Transverse colon (tissue), 4 donors: ENCODE measurements around the gene ATOH8. TPM values are rescaled to one million over a fixed set of nuclear protein-coding genes. Genes with fewer than 3 reads are reported as not detected.

ENCODE experiments used
- DNase-seq: peaks from one replicate; pipeline ENCODE4 v3.0.0-alpha.2; 2019
- H3K27ac ChIP-seq, 4 donors: fragments of 200-600 bp; sonication (generic); 2 replicates each; pipeline ENCODE4 v1.5.1; 2016 to 2018; ENCODE audit warnings: inconsistent platforms in 4 of 4
- H3K27me3 ChIP-seq: fragments of 200-600 bp; sonication (generic); 2 replicates; pipeline ENCODE4 v1.5.1; 2017; ENCODE audit warnings: inconsistent platforms
- H3K36me3 ChIP-seq, 4 donors: fragments of 200-600 bp; sonication (generic); 2 replicates each; pipeline ENCODE4 v1.5.1; 2017 to 2019; ENCODE audit warnings: inconsistent platforms in 4 of 4
- H3K4me1 ChIP-seq, 4 donors: fragments of 200-600 bp; sonication (generic); 2 replicates each; pipeline ENCODE4 v1.5.1; 2017 to 2020; ENCODE audit warnings: inconsistent platforms in 4 of 4
- H3K4me3 ChIP-seq, 4 donors: fragments of 200-600 bp; sonication (generic); 1 replicate in 1 of 4; 2 replicates in 3 of 4; pipeline versions ENCODE4 v1.5.1 to v1.6.1; 2017 to 2019; ENCODE audit warnings: inconsistent platforms in 4 of 4
- H3K9me3 ChIP-seq, 2 donors: fragments of 200-600 bp; sonication (generic); 2 replicates each; pipeline ENCODE4 v1.5.1; 2017 to 2019; ENCODE audit warnings: inconsistent platforms in 2 of 2
- EP300 ChIP-seq: sonication (generic); formaldehyde crosslinking; IDR thresholded peaks from one replicate; pipeline ENCODE4 v1.6.1; 2017; ENCODE audit warnings: antibody characterized with exemption, low read depth
- POLR2A ChIP-seq: fragments of 450-650 bp; IDR thresholded peaks from one replicate; pipeline ENCODE4 v1.6.1; 2016; ENCODE audit warnings: antibody characterized with exemption, mild to moderate bottlenecking, moderate library complexity
- POLR2AphosphoS5 ChIP-seq, 3 donors: sonication (generic); formaldehyde crosslinking; IDR thresholded peaks; one replicate each; pipeline ENCODE4 v1.6.1; 2016; ENCODE audit warnings: antibody characterized with exemption in 3 of 3
- WGBS, 2 donors: methylation state at CpG; one replicate each; pipeline ENCODE4 v1.1.5; 2018; ENCODE audit warnings: low coverage in 1 of 2; 5-methylcytosine and 5-hydroxymethylcytosine counted together
- in situ Hi-C, 4 donors: fragments of 200-750 bp; cut with MboI; loops; one replicate each; pipeline versions ENCODE4 v1.15.0 to v1.15.1; 2017; ENCODE audit warnings: low sequenced_read_pairs in 3 of 4, low pct_ligation_motif_present in 1 of 4, low pct_unique_long_range_greater_than_20kb in 1 of 4
- intact Hi-C: fragments of 100-400 bp; cut with DNase I; formaldehyde crosslinking; loops from one replicate; pipeline ENCODE4 v1.15.1; 2023; ENCODE audit warnings: low total_unique reads
- total RNA-seq, 4 donors: library from RNA; depleted of rRNA; stranded (reverse); fragments of >200 nt; gene quantifications; one replicate each; pipeline ENCODE4 v1.1.0, GENCODE V29; 2016
- TF ChIP-seq, protein P1 (sequence below), 5 experiments: fragments of 200-600 bp in 3 of 5; fragments of 450-650 bp in 2 of 5; sonication (generic) in 3 of 5; IDR thresholded peaks; 1 replicate in 2 of 5; 2 replicates in 3 of 5; pipeline ENCODE4 v1.5.1; 2016 to 2017; ENCODE audit warnings: antibody characterized with exemption in 5 of 5, inconsistent platforms in 3 of 5, mild to moderate bottlenecking in 2 of 5, moderate library complexity in 1 of 5

ATOH8 gene
- total RNA-seq, 4 donors from 2014 or later: 7.4 to 32.6 (median 14.4) TPM

- intact Hi-C loops (no loop called here), in situ Hi-C loops (no loop called here)
- TF ChIP-seq POLR2AphosphoS5 (IDR thresholded peaks at IDR 0.05) (no peak), POLR2A (no peak), EP300 (no peak)
- TF ChIP-seq, protein P1, sequence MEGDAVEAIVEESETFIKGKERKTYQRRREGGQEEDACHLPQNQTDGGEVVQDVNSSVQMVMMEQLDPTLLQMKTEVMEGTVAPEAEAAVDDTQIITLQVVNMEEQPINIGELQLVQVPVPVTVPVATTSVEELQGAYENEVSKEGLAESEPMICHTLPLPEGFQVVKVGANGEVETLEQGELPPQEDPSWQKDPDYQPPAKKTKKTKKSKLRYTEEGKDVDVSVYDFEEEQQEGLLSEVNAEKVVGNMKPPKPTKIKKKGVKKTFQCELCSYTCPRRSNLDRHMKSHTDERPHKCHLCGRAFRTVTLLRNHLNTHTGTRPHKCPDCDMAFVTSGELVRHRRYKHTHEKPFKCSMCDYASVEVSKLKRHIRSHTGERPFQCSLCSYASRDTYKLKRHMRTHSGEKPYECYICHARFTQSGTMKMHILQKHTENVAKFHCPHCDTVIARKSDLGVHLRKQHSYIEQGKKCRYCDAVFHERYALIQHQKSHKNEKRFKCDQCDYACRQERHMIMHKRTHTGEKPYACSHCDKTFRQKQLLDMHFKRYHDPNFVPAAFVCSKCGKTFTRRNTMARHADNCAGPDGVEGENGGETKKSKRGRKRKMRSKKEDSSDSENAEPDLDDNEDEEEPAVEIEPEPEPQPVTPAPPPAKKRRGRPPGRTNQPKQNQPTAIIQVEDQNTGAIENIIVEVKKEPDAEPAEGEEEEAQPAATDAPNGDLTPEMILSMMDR (IDR thresholded peaks at IDR 0.05): no peak
- H3K4me3 ChIP-seq: no peak overlapping the region
- no peak for DNase-seq
- no peaks in the 10 kb centered on the region for H3K9me3 ChIP-seq
- no peaks in the 10 kb centered on the region for H3K36me3 ChIP-seq
- H3K27me3 ChIP-seq: no peaks in the 10 kb centered on the region
- peaks cover 0 to 15% (median 9%) of the 10 kb centered on the region in 4 donors for H3K4me1 ChIP-seq
- 91% methylated on average over 14 of the region's 14 CpGs; no CpG with 5 or more reads in 1 of the 2 donors for WGBS, 2 donors
- H3K27ac ChIP-seq: no peak overlapping the region
These were observed 33.1 kb downstream of the ATOH8 start for GRCh38 chr2:85786865-85787264.

DNA sequence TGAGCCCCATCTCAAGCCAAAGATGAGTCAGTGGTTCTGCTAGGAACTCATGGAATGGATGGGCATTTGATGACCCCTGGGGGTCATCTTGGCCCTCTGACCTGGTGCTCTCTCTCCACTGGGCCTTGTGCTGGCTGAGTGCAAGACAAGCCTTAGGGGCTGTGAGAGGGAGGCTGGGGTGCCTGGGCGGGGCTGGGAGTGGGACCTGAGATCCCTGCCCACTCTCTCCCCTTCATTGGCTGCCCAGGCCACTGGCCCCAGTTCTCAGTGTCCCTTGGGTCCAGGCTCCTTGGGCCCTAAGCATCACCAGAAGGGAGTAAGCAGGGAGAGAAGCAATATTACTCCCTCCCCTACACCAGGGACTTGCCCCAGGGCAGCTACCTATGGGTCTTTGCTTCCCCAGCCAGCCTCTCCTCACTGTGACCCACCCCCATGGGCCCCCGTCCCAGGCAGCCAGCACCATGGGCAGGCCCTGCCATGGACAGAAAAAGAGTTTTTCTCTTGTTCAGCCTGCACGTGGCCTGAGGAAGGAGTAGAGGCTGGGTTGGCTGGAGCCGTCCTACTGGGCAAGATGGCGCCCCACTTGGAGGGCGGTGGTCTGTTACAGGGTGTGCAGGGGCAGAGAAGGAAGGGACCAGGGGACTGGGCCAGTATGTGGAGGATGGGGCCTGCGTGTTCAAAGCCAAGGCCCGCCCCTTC lies 33.6 kb downstream of the ATOH8 start:
- intact Hi-C loops: no loop called here

DNA sequence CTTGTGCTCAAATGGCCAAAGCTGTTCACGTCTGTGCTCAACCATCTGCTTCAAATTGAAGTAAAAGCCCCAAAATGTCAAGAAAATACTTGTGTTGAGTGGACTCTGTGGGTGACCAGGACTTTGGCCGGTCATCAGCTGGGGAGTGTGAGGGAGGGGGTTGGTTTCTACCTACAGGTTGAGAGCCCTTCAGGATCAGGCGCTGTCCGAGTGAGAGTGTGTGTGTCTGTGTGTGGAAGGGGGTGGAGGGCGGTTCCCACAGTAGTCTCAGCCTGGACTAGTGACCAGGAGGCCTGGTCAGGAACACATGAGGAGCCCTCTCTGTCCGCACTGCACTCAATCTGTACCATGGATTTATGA lies 34.2 kb downstream of the ATOH8 start:
- H3K4me3 ChIP-seq: no peak overlapping the region
- TF ChIP-seq, protein P1 (IDR thresholded peaks at IDR 0.05): no peak
- TF ChIP-seq POLR2A: no peak
- TF ChIP-seq POLR2AphosphoS5 (IDR thresholded peaks at IDR 0.05): no peak
- TF ChIP-seq EP300: no peak
- no peaks in the 10 kb centered on the region for H3K27me3 ChIP-seq
- no peaks in the 10 kb centered on the region for H3K36me3 ChIP-seq
- H3K4me1 ChIP-seq: peaks cover 6 to 21% (median 12%) of the 10 kb centered on the region in 4 donors
- H3K9me3 ChIP-seq: no peaks in the 10 kb centered on the region
- WGBS, 2 donors: 90% methylated on average over 6 of the region's 6 CpGs; no CpG with 5 or more reads in 1 of the 2 donors
- no peak for DNase-seq
- intact Hi-C loops (no loop called here), in situ Hi-C loops (no loop called here)
- H3K27ac ChIP-seq: no peak overlapping the region

More for the DNA sequence above, 33.6 kb downstream of the ATOH8 start:
- in situ Hi-C loops: no loop called here
- Histone ChIP-seq H3K4me1 (peaks cover 4 to 16% (median 9%) of the 10 kb centered on the region in 4 donors), H3K9me3 (no peaks in the 10 kb centered on the region), H3K27me3 (no peaks in the 10 kb centered on the region), H3K36me3 (no peaks in the 10 kb centered on the region), H3K4me3 (no peak overlapping the region), H3K27ac (no peak overlapping the region)
- TF ChIP-seq, protein P1 (IDR thresholded peaks at IDR 0.05): no peak
- TF ChIP-seq EP300 (no peak), POLR2A (no peak), POLR2AphosphoS5 (IDR thresholded peaks at IDR 0.05) (no peak)
- 78% methylated on average over 8 of the region's 8 CpGs; no CpG with 5 or more reads in 1 of the 2 donors for WGBS, 2 donors
- DNase-seq: no peak

- WGBS, 2 donors: 87% methylated on average over 3 of the region's 3 CpGs; no CpG with 5 or more reads in 1 of the 2 donors
- no peak for DNase-seq
- no peak for TF ChIP-seq POLR2A
These were observed 34.8 kb downstream of the ATOH8 start for GRCh38 chr2:85788603-85789002.

More at GRCh38 chr2:85788603-85789002, 34.8 kb downstream of the ATOH8 start:
- in situ Hi-C loops: no loop called here
- intact Hi-C loops: no loop called here
- no peaks in the 10 kb centered on the region for H3K36me3 ChIP-seq
- H3K27me3 ChIP-seq: no peaks in the 10 kb centered on the region
- no peak overlapping the region for H3K27ac ChIP-seq
- H3K4me1 ChIP-seq: peaks cover 7 to 26% (median 14%) of the 10 kb centered on the region in 4 donors
- H3K4me3 ChIP-seq: no peak overlapping the region
- no peaks in the 10 kb centered on the region for H3K9me3 ChIP-seq
